Spleen (tissue), 11 donors: Measurements from ENCODE around the gene CACNA1C. TPM values are rescaled to one million over a fixed set of nuclear protein-coding genes. Genes with fewer than 3 reads are reported as not detected.

ENCODE experiments used
- DNase-seq: peaks from one replicate; pipeline ENCODE4 v3.0.0-alpha.2; 2020
- H3K27ac ChIP-seq, 8 donors: fragments of 200-600 bp; sonication (generic) in 7 of 8; 1 replicate in 4 of 8; 2 replicates in 4 of 8; pipeline versions ENCODE4 v1.5.0 to v1.8.0; 2016 to 2021; ENCODE audit warnings: inconsistent platforms in 4 of 8, mild to moderate bottlenecking in 4 of 8, moderate library complexity in 1 of 8
- H3K27me3 ChIP-seq, 7 donors: fragments of 200-600 bp; sonication (generic) in 6 of 7; replicated peaks in 1 of 7; 1 replicate in 4 of 7; 2 replicates in 3 of 7; pipeline versions ENCODE4 v1.5.0 to v1.8.0; 2016 to 2021; ENCODE audit warnings: inconsistent platforms in 3 of 7, mild to moderate bottlenecking in 1 of 7
- H3K36me3 ChIP-seq, 6 donors: fragments of 200-600 bp; sonication (generic) in 5 of 6; 1 replicate in 4 of 6; 2 replicates in 2 of 6; pipeline versions ENCODE4 v1.5.0 to v1.8.0; 2016 to 2021; ENCODE audit warnings: inconsistent platforms in 2 of 6
- H3K4me1 ChIP-seq, 6 donors: fragments of 200-600 bp; sonication (generic) in 5 of 6; 1 replicate in 3 of 6; 2 replicates in 3 of 6; pipeline versions ENCODE4 v1.5.0 to v1.8.0; 2016 to 2021; ENCODE audit warnings: inconsistent platforms in 3 of 6
- H3K4me3 ChIP-seq, 8 donors: fragments of 200-600 bp; sonication (generic) in 7 of 8; 1 replicate in 4 of 8; 2 replicates in 4 of 8; pipeline versions ENCODE4 v1.5.0 to v1.8.0; 2016 to 2021; ENCODE audit warnings: inconsistent platforms in 4 of 8, mild to moderate bottlenecking in 4 of 8, moderate library complexity in 2 of 8
- H3K9me3 ChIP-seq, 8 donors: fragments of 200-600 bp; sonication (generic) in 7 of 8; 1 replicate in 4 of 8; 2 replicates in 4 of 8; pipeline versions ENCODE4 v1.5.0 to v1.8.0; 2016 to 2021; ENCODE audit warnings: inconsistent platforms in 4 of 8
- POLR2A ChIP-seq, 3 donors: fragments of 450-650 bp; IDR thresholded peaks; one replicate each; pipeline ENCODE4 v1.5.1; 2017; ENCODE audit warnings: antibody characterized with exemption in 3 of 3, mild to moderate bottlenecking in 1 of 3
- POLR2AphosphoS5 ChIP-seq, 3 donors: sonication (generic); formaldehyde crosslinking; IDR thresholded peaks; one replicate each; pipeline ENCODE4 v1.5.1; 2017; ENCODE audit warnings: antibody characterized with exemption in 3 of 3
- WGBS, 5 donors: extraction: QIAGEN DNeasy Blood & Tissue Kit in 3 of 5; methylation state at CpG; one replicate each; pipeline versions ENCODE4 v1.1.5 to v1.1.7; 2013 to 2018; 5-methylcytosine and 5-hydroxymethylcytosine counted together
- intact Hi-C: fragments of 100-400 bp; cut with DNase I; formaldehyde crosslinking; loops from one replicate; pipeline ENCODE4 v1.15.0; 2023; ENCODE audit warnings: low total_unique reads
- polyA plus RNA-seq, 3 donors: library from polyadenylated mRNA; stranded (reverse); fragments of 200-250 nt; gene quantifications; one replicate each; pipeline ENCODE4 v1.2.1, GENCODE V29; 2013
- total RNA-seq, 7 donors: library from RNA; depleted of rRNA in 3 of 7; stranded (reverse); fragments of >200 nt in 3 of 7; fragmentation: NEBNext Ultra II Directional in 4 of 7; extraction: Animal tissue kit (Norgen Biotek cat#: 25700) in 4 of 7; gene quantifications; one replicate each; pipeline versions ENCODE4 v1.1.0 to v1.2.1, GENCODE V29; 2016 to 2021
- TF ChIP-seq, protein P1 (sequence below), 11 experiments: fragments of 200-600 bp in 7 of 11; fragments of 450-650 bp in 4 of 11; sonication (generic) in 4 of 11; IDR thresholded peaks in 8 of 11; conservative IDR thresholded peaks in 3 of 11; 1 replicate in 7 of 11; 2 replicates in 4 of 11; pipeline versions ENCODE4 v1.4.0 to v1.8.0; 2016 to 2021; ENCODE audit warnings: antibody characterized with exemption in 11 of 11, inconsistent platforms in 4 of 11, mild to moderate bottlenecking in 1 of 11
- donor health status: healthy with polysubstance abuse.
- donor health status: DM: no; HTN: no; CAD: no; lungs with moderate emphysema.
- donor health status: DM: no; HTN: no; CAD: no.
- donor health status: Bipolar disorder and iron deficiency.
- donor health status: healthy.
- donor health status: DM: no; HTN: no; CAD: no.
- donor health status: DM: yes; HTN: yes; CAD: no.

The CACNA1C gene
- total and polyA plus RNA-seq, 10 donors = 0.67 to 27.6 (median 18.4) TPM

DNA sequence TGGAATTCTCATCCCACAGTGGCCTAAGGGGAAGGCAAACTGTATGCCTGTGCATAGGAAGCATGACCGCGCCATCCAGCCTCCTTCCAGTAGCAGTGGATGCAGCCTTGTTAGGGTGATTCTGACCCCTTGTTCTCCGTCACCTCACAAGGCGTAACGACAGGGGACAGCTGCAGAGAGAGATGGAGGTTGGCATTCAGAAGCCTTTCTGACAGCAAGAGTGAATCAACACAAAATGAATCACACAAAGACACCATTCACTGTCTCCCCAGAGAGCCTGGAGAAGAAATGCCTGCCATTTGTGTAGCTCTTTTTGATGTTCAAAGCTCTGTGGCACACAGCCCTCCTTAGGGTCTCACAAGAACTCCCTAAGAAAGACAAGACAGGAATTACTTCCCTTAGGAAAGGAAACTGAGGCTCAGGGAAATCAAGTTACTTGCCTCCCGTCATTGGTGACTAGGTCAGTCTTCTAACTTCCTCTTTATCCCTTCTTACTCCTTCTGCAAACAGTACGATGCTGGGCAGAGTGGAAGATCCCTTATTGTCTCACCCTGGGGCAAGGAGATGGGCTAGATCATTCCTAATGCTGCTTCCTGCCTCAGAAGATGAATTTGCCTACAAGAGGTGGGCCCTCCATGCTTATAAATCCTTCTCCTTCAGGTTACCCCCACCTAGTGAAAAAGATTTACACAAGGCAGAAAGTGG lies 280.9 kb downstream of the CACNA1C start:
- Histone ChIP-seq H3K4me1 (peaks cover 4 to 33% (median 9%) of the 10 kb centered on the region in 6 donors), H3K27me3 (no peaks in the 10 kb centered on the region), H3K4me3 (no peak overlapping the region), H3K36me3 (no peaks in the 10 kb centered on the region), H3K27ac (no peak overlapping the region), H3K9me3 (no peaks in the 10 kb centered on the region)
- intact Hi-C loops = no loop called here
- no peak for DNase-seq
- TF ChIP-seq POLR2AphosphoS5 (IDR thresholded peaks at IDR 0.05) = no peak
- TF ChIP-seq POLR2A (IDR thresholded peaks at IDR 0.05) = no peak
- TF ChIP-seq, protein P1, sequence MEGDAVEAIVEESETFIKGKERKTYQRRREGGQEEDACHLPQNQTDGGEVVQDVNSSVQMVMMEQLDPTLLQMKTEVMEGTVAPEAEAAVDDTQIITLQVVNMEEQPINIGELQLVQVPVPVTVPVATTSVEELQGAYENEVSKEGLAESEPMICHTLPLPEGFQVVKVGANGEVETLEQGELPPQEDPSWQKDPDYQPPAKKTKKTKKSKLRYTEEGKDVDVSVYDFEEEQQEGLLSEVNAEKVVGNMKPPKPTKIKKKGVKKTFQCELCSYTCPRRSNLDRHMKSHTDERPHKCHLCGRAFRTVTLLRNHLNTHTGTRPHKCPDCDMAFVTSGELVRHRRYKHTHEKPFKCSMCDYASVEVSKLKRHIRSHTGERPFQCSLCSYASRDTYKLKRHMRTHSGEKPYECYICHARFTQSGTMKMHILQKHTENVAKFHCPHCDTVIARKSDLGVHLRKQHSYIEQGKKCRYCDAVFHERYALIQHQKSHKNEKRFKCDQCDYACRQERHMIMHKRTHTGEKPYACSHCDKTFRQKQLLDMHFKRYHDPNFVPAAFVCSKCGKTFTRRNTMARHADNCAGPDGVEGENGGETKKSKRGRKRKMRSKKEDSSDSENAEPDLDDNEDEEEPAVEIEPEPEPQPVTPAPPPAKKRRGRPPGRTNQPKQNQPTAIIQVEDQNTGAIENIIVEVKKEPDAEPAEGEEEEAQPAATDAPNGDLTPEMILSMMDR (IDR thresholded peaks at IDR 0.05 in 8 of 11, conservative IDR thresholded peaks at IDR 0.05 in 3 of 11) = no peak
- WGBS, 5 donors = 79 to 90% (median 83%) methylated on average over 7 of the region's 7 CpGs

DNA sequence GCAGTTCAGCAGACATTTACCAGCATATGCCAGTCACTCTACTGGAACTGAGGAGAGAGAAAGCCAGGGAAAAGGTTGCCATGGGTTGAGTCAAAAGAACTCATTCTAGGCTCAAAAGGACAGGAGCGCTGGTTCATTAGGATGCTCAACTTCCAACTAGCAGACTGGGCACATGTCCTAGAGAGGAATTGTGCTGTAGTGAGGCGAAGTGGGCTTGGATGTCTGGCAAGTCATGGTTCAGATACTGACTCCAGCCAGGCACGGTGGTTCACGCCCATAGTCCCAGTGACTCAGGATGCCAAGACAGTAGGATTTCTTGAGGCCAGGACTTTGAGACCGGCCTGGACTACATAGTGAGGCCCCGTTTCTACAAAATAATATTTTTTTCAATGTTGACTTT lies 281.5 kb downstream of the CACNA1C start:
- WGBS, 5 donors = 89 to 96% (median 94%) methylated on average over 6 of the region's 6 CpGs
- Histone ChIP-seq H3K27ac (no peak overlapping the region), H3K27me3 (no peaks in the 10 kb centered on the region), H3K36me3 (no peaks in the 10 kb centered on the region), H3K4me3 (no peak overlapping the region), H3K9me3 (no peaks in the 10 kb centered on the region), H3K4me1 (peaks cover 4 to 38% (median 9%) of the 10 kb centered on the region in 6 donors)
- intact Hi-C loops = no loop called here
- no peak for DNase-seq
- TF ChIP-seq, protein P1 (IDR thresholded peaks at IDR 0.05 in 8 of 11, conservative IDR thresholded peaks at IDR 0.05 in 3 of 11) = no peak
- TF ChIP-seq POLR2A (IDR thresholded peaks at IDR 0.05) = no peak
- no peak for TF ChIP-seq POLR2AphosphoS5 (IDR thresholded peaks at IDR 0.05)

DNA sequence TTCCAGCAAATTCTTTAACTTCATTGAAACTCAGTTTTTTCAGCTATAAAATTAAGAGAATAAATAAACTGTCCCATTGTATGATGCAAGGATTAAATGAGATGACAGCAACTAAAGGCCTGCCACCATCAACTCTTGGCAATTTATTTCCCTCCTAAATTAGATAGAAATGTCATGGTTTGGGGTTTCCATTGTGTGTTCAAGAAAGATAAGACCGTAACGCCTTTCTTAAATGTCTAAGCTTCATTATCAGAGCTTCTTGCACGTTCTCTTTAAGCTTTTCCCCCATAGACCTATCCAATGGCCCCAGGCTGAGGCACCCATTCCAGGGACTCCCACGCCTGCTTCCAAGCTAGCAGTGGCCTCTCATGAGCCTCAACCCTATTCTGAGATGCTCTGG lies 281.9 kb downstream of the CACNA1C start:
- Histone ChIP-seq H3K27ac (no peak overlapping the region), H3K9me3 (no peaks in the 10 kb centered on the region), H3K27me3 (no peaks in the 10 kb centered on the region), H3K4me1 (peaks cover 4 to 40% (median 9%) of the 10 kb centered on the region in 6 donors), H3K4me3 (no peak overlapping the region), H3K36me3 (no peaks in the 10 kb centered on the region)
- WGBS, 5 donors = 66 to 77% (median 70%) methylated on average over 4 of the region's 4 CpGs
- TF ChIP-seq POLR2A (IDR thresholded peaks at IDR 0.05) (no peak), POLR2AphosphoS5 (IDR thresholded peaks at IDR 0.05) (no peak)
- TF ChIP-seq, protein P1 (IDR thresholded peaks at IDR 0.05 in 8 of 11, conservative IDR thresholded peaks at IDR 0.05 in 3 of 11) = no peak
- DNase-seq = no peak
- intact Hi-C loops = no loop called here

DNA sequence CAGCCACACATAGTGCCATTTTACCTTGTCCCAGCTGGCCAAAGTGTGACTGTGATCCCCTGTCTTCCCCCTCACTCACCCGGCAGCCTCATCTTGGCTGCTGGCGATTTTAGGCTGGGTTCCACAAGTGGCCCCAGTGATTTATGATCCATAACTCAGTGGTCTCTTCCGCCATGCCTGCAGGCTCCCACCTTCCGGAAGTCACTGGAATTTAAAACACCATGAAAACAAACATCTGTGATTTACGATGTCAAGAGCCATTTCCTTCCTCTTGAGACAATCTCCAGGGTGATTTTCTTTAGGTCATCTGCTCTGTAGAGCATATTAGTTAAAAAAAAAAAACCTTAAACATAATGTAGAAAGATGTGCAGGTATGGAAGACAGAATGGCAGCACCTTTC lies 282.3 kb downstream of the CACNA1C start:
- no peaks in the 10 kb centered on the region for H3K27me3 ChIP-seq
- TF ChIP-seq POLR2A (IDR thresholded peaks at IDR 0.05) = no peak
- TF ChIP-seq, protein P1 (IDR thresholded peaks at IDR 0.05 in 8 of 11, conservative IDR thresholded peaks at IDR 0.05 in 3 of 11) = no peak
- TF ChIP-seq POLR2AphosphoS5 (IDR thresholded peaks at IDR 0.05) = no peak
- no peak for DNase-seq
- intact Hi-C loops = no loop called here
- no peak overlapping the region for H3K27ac ChIP-seq
- 11 to 28% (median 19%) methylated on average over 5 of the region's 5 CpGs for WGBS, 5 donors
- H3K4me1 ChIP-seq = peaks cover 4 to 40% (median 9%) of the 10 kb centered on the region in 6 donors
- no peaks in the 10 kb centered on the region for H3K9me3 ChIP-seq
- no peak overlapping the region for H3K4me3 ChIP-seq
- H3K36me3 ChIP-seq = no peaks in the 10 kb centered on the region
